ENCODE data around the gene SPIRE1.

SPIRE1 gene

DNA sequence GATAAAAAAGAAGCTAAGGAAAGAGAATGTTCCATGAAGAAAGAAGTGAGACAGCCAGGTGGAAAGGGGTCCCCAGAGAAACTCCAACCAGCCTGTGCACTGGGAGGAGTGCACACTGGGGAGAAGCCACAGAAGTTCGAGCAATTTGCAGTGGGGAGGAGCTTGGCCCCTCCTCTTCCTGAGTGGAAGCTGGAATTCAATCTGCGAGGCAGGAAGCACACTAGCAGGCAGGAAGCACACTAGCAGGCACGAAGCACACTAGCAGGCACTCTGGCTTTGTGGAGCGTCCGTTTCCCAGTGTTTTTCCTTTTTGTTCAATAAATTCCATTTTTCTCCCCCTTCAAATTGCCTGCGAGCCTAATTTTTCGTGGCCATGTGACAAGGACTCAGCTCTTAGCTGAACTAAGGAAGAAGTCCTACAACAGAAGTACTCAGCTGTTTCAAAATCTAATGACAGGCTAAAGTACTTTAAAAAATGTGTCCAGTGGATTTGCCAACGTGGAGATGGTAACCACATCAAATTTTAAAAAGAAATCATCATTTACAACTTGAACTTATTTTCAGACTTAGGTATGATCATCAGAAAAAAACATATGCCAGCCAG, 21.4 kb upstream of the SPIRE1 start:
- DNase-seq (ENCODE audit: low read depth): peak; percentile 69
- H3K4me3 ChIP-seq (ENCODE audit: low read length): peak overlapping the region; percentile 52
- peaks cover 12% of the 10 kb centered on the region for H3K4me1 ChIP-seq (ENCODE audit: control insufficient read depth, insufficient read depth, low read length)
- peak overlapping the region; percentile 74 for H3K9ac ChIP-seq (ENCODE audit: low read length)
- no peaks in the 10 kb centered on the region for H3K9me3 ChIP-seq (ENCODE audit: control insufficient read depth, low read length)
- H3K36me3 ChIP-seq (ENCODE audit: control insufficient read depth, insufficient read depth, low read length, severe bottlenecking): peaks cover 19% of the 10 kb centered on the region
- no peaks in the 10 kb centered on the region for H3K27me3 ChIP-seq (replicated peaks; ENCODE audit: control insufficient read depth, insufficient read depth, low read length)

DNA sequence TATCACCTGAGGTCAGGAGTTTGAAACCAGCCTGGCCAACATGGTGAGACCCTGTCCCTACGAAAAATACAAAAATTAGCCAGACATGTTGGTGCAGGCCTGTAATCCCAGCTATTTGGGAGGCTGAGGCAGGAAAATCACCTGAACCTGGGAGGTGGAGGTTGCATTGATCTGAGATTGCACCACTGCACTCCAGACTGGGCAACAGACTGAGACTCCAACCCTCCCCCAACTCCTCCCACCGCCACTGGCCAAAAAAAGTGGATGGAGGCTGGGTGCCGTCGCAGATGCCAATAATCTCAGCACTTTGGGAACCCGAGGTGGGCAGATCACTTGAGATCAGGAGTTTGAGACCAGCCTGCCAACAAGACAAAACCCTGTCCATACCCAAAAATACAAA, 10.1 kb upstream of the SPIRE1 start:
- DNase-seq (ENCODE audit: low read depth): no peak
- no peaks in the 10 kb centered on the region for H3K27me3 ChIP-seq (replicated peaks; ENCODE audit: control insufficient read depth, insufficient read depth, low read length)

DNA sequence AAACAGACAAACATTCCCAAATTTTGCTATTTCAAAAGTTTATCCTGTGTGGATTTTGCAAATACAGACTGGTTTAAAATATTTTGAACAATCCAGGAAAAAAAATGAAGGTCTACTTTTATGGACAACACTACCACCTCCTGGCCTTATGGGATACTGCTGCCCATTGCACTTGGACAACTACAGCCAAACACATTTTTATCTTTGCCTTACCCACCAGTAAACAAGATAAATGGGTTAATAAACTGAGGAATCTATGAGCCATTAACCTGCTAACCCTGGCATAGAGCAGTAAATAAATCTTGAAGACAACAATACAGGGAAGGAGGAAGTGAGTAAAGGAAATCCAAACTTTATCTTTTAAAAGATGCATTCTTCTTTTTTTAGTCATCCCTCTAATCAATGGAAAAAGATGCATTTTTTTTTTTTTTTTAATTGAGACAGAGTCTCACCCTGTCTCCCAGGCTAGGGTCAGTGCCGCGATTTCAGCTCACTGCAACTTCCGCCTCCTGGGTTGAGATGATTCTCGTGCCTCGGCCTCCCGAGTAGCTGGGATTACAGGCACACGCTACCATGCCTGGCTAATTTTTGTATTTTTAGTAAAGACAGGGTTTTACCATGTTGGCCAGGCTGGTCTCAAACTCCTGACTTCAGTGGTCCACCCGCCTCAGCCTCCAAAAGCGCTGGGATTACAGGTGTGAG, 2.1 kb upstream of the SPIRE1 start:
- peak; percentile 88 for DNase-seq (ENCODE audit: low read depth)
- Histone ChIP-seq H3K4me3 (ENCODE audit: low read length) (no peak overlapping the region), H3K4me1 (ENCODE audit: control insufficient read depth, insufficient read depth, low read length) (peaks cover 15% of the 10 kb centered on the region)

More for the DNA sequence above, 10.1 kb upstream of the SPIRE1 start:
- H3K4me3 ChIP-seq (ENCODE audit: low read length): no peak overlapping the region
- no peaks in the 10 kb centered on the region for H3K4me1 ChIP-seq (ENCODE audit: control insufficient read depth, insufficient read depth, low read length)
- no peak overlapping the region for H3K9ac ChIP-seq (ENCODE audit: low read length)
- peaks cover 7% of the 10 kb centered on the region for H3K36me3 ChIP-seq (ENCODE audit: control insufficient read depth, insufficient read depth, low read length, severe bottlenecking)
- no peaks in the 10 kb centered on the region for H3K9me3 ChIP-seq (ENCODE audit: control insufficient read depth, low read length)

DNA sequence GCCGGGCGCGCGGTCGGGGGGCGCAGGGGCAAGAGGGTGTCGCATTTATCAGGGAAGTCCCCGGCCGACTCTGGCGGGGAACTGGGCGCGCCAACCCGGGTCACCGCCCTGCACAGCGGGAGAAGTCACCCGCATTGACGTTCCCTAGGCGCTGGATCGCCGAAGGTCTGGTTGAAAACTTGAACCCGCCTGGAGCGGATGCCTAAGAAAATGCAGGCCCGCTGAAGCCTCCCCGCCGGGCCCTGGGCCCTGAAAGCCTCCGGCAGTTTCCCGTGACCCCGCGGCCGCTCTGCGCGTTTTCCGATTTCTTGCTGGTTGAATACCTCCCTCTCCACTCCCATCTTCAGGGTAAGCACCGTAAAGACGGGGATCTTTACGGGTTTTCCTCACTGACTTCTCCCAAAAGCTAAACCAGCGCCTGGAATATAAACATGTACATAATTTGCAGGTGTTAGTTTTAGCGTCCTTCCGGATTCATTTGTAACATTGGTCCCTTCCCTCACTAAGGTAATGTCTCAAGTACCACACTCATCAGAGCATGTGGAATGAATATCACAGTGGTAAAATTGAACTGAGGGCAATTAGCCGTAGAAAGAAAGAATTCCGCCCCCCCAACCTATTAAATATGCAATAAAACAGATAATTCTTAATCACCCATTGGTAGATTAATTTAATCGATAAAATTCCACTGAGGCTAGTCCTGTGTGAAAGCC, 675 bp upstream of the SPIRE1 start:
- DNase-seq (ENCODE audit: low read depth): peak; percentile 32
- H3K36me3 ChIP-seq (ENCODE audit: control insufficient read depth, insufficient read depth, low read length, severe bottlenecking): no peaks in the 10 kb centered on the region
- H3K4me1 ChIP-seq (ENCODE audit: control insufficient read depth, insufficient read depth, low read length): peaks cover 18% of the 10 kb centered on the region
- H3K9me3 ChIP-seq (ENCODE audit: control insufficient read depth, low read length): no peaks in the 10 kb centered on the region
- H3K4me3 ChIP-seq (ENCODE audit: low read length): peak overlapping the region; percentile 97
- peak overlapping the region; percentile 77 for H3K9ac ChIP-seq (ENCODE audit: low read length)
- no peaks in the 10 kb centered on the region for H3K27me3 ChIP-seq (replicated peaks; ENCODE audit: control insufficient read depth, insufficient read depth, low read length)

More for the DNA sequence above, 2.1 kb upstream of the SPIRE1 start:
- no peaks in the 10 kb centered on the region for H3K36me3 ChIP-seq (ENCODE audit: control insufficient read depth, insufficient read depth, low read length, severe bottlenecking)
- no peak overlapping the region for H3K9ac ChIP-seq (ENCODE audit: low read length)
- no peaks in the 10 kb centered on the region for H3K9me3 ChIP-seq (ENCODE audit: control insufficient read depth, low read length)
- H3K27me3 ChIP-seq (replicated peaks; ENCODE audit: control insufficient read depth, insufficient read depth, low read length): no peaks in the 10 kb centered on the region

DNA sequence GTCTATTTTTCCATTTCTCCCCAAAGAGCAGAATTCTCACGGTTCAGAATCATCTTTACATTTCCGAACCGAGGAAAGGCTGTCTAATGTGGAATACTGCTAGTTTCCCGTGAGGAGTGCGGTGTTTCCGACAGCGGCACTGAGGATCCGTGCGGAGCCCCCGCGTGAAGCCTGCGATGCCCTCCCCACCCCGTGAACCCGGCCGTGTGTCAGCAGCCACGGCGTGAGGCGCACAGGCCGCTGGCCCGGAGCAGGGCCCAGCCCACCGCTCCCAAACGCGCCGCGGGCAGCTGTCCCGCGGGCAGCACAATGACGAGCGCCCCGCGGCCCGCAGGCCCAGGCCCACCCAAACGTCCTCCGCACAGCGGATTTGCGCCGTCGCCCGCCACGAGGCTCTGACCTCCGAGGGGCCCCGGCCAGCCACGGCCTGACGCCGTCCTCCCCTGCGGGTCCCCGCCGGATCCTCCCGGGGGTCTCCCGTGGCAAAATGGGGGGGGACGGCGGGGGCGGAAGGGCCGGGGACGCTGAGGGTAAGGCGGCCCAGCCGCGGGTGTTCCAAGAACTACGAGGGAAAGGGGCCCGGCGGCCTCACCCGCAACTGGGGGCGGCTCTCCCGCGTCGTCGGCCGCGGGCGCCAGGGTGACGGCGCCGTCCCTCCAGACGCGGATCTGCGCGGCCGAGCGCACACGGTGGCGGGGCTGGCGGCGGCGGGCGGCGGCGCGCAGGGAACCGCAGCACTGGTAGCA, 796 bp downstream of the SPIRE1 start:
- peaks cover 33% of the 10 kb centered on the region for H3K4me1 ChIP-seq (ENCODE audit: control insufficient read depth, insufficient read depth, low read length)
- peak overlapping the region; percentile 95 for H3K9ac ChIP-seq (ENCODE audit: low read length)
- H3K4me3 ChIP-seq (ENCODE audit: low read length): peak overlapping the region; percentile 97
- H3K9me3 ChIP-seq (ENCODE audit: control insufficient read depth, low read length): no peaks in the 10 kb centered on the region
- H3K27me3 ChIP-seq (replicated peaks; ENCODE audit: control insufficient read depth, insufficient read depth, low read length): no peaks in the 10 kb centered on the region
- peak; percentile 85 for DNase-seq (ENCODE audit: low read depth)
- H3K36me3 ChIP-seq (ENCODE audit: control insufficient read depth, insufficient read depth, low read length, severe bottlenecking): no peaks in the 10 kb centered on the region

DNA sequence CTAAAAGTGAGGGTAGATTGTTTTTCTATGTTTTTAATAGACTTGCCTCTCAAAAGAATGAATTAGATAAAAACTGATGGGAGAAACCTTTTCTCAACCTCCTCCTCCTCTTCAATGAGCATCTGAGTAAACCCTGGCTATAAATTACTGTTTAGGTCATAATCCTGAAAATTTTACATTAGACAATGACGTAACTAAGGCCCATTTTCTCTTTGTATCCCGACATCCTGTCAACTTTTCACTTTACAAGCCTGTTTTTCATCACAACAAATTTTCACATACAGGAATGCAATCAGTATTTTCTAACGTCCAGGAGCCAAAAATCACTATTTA, 1.3 kb downstream of the SPIRE1 start:
- H3K9ac ChIP-seq (ENCODE audit: low read length): peak overlapping the region; percentile 95
- peak overlapping the region; percentile 97 for H3K4me3 ChIP-seq (ENCODE audit: low read length)
- DNase-seq (ENCODE audit: low read depth): peak; percentile 72
- peaks cover 38% of the 10 kb centered on the region for H3K4me1 ChIP-seq (ENCODE audit: control insufficient read depth, insufficient read depth, low read length)
- H3K36me3 ChIP-seq (ENCODE audit: control insufficient read depth, insufficient read depth, low read length, severe bottlenecking): no peaks in the 10 kb centered on the region
- no peaks in the 10 kb centered on the region for H3K27me3 ChIP-seq (replicated peaks; ENCODE audit: control insufficient read depth, insufficient read depth, low read length)
- no peaks in the 10 kb centered on the region for H3K9me3 ChIP-seq (ENCODE audit: control insufficient read depth, low read length)

DNA sequence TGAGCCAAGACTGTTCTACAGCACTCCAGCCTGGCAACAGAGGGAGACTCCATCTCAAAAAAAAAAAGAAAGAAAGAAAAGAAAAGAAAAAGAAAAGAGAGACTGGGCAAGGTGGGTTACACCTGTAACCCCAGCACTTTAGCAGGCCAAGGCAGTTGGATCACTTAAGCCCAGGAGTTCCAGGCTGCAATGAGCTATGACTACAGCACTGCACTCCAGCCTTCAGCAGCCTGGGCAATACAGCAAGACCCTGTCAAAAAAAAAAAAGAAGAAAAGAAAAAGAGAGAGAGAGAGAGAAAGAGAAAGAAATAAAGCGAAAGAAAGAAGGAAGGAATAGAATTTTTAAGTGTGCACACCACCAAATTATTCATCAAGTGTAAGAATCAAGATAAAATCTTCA, 2.9 kb downstream of the SPIRE1 start:
- Histone ChIP-seq H3K4me3 (ENCODE audit: low read length) (no peak overlapping the region), H3K9me3 (ENCODE audit: control insufficient read depth, low read length) (no peaks in the 10 kb centered on the region), H3K4me1 (ENCODE audit: control insufficient read depth, insufficient read depth, low read length) (peaks cover 40% of the 10 kb centered on the region), H3K27me3 (replicated peaks; ENCODE audit: control insufficient read depth, insufficient read depth, low read length) (no peaks in the 10 kb centered on the region), H3K36me3 (ENCODE audit: control insufficient read depth, insufficient read depth, low read length, severe bottlenecking) (no peaks in the 10 kb centered on the region), H3K9ac (ENCODE audit: low read length) (no peak overlapping the region)
- DNase-seq (ENCODE audit: low read depth): no peak

DNA sequence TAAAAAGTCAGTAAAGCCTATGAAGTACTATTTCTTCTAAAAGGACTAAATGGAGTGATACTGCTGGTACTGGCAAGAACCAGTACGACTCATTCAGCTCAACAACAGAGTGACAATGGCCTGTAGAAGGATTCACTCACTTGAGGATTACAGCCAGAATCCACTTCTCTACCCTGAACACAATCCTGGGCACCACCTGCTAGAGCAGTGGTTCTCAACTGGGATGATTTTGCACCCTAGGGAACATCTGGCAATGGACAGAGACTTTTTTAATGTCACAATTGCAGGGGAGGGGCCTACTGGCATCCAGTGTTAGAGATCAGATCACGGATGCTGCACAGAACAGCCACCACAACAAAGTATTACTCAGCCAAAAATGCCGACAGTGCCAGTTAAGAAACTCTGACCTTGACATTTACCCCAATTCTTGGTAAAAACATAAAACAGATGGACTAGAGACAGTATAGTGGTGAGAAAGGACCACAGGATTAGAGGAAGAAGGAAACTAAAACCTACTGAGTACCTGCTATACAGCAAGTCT, 5.0 kb downstream of the SPIRE1 start:
- Histone ChIP-seq H3K36me3 (ENCODE audit: control insufficient read depth, insufficient read depth, low read length, severe bottlenecking) (no peaks in the 10 kb centered on the region), H3K9me3 (ENCODE audit: control insufficient read depth, low read length) (no peaks in the 10 kb centered on the region), H3K4me3 (ENCODE audit: low read length) (peak overlapping the region; percentile 33), H3K9ac (ENCODE audit: low read length) (no peak overlapping the region), H3K4me1 (ENCODE audit: control insufficient read depth, insufficient read depth, low read length) (peaks cover 40% of the 10 kb centered on the region), H3K27me3 (replicated peaks; ENCODE audit: control insufficient read depth, insufficient read depth, low read length) (no peaks in the 10 kb centered on the region)
- DNase-seq (ENCODE audit: low read depth): peak; percentile 83

DNA sequence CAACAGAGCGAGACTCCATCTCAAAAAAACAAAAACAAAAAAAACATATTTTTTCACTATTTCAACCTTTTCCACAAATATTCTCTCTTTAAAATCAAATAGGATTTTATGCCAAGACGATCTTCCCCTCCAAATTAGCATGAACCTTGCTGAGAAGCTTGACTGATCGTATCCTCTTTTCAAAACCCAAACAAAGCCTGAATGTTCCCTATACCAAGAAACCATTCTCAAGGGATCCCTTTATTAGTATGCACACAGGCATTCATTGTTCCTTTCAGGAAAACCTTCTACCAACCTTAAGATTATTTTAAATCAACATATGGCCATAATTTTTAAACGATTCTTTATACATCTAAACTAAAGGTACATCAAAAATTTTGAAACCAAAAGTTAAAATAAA, 6.3 kb downstream of the SPIRE1 start:
- Histone ChIP-seq H3K36me3 (ENCODE audit: control insufficient read depth, insufficient read depth, low read length, severe bottlenecking) (no peaks in the 10 kb centered on the region), H3K27me3 (replicated peaks; ENCODE audit: control insufficient read depth, insufficient read depth, low read length) (no peaks in the 10 kb centered on the region), H3K9ac (ENCODE audit: low read length) (no peak overlapping the region), H3K4me3 (ENCODE audit: low read length) (no peak overlapping the region), H3K9me3 (ENCODE audit: control insufficient read depth, low read length) (no peaks in the 10 kb centered on the region), H3K4me1 (ENCODE audit: control insufficient read depth, insufficient read depth, low read length) (peaks cover 39% of the 10 kb centered on the region)
- no peak for DNase-seq (ENCODE audit: low read depth)

DNA sequence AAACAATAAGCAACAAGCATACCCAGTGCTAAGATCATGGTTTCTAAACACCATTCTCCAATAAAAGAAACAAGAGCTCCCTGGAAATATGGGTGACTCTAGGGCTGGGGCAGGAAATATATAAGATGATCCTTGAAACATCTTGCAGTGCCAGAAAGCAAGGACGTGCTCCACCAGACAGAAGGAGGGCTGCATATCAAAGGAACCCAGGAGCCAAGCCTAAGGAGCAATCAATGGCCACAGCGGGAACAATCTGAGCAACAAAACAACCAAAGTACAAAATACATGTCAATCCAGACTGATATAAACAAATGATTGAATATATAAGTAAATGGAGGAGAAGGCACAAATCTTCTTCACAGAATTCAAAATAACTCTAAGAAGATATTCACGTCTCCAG, 10.1 kb downstream of the SPIRE1 start:
- no peak for DNase-seq (ENCODE audit: low read depth)
- no peaks in the 10 kb centered on the region for H3K36me3 ChIP-seq (ENCODE audit: control insufficient read depth, insufficient read depth, low read length, severe bottlenecking)
- no peak overlapping the region for H3K9ac ChIP-seq (ENCODE audit: low read length)
- no peaks in the 10 kb centered on the region for H3K27me3 ChIP-seq (replicated peaks; ENCODE audit: control insufficient read depth, insufficient read depth, low read length)
- H3K4me3 ChIP-seq (ENCODE audit: low read length): no peak overlapping the region
- no peaks in the 10 kb centered on the region for H3K9me3 ChIP-seq (ENCODE audit: control insufficient read depth, low read length)
- peaks cover 36% of the 10 kb centered on the region for H3K4me1 ChIP-seq (ENCODE audit: control insufficient read depth, insufficient read depth, low read length)

DNA sequence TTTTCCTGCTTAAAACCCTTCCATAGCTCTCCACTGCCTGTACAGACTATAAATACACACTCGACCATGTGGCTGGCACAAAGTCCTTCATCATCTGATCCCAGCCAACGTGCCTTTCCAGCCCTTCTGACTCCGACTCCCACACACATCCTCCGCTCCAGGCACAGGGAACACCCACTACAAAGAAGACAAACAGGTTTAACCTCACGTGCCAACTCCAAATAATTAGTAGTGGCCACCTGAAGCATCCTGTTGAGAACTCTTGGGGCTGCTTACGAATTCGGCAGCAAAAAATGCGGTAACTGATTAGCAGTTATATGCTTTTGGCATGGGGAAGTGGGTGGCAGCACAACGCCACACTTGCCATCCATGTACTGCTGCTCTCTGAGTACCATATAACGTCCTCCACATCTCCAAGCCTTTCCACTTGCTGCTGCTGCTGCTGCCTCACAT, 12.1 kb downstream of the SPIRE1 start:
- DNase-seq (ENCODE audit: low read depth): no peak
- no peaks in the 10 kb centered on the region for H3K9me3 ChIP-seq (ENCODE audit: control insufficient read depth, low read length)
- peaks cover 29% of the 10 kb centered on the region for H3K4me1 ChIP-seq (ENCODE audit: control insufficient read depth, insufficient read depth, low read length)
- no peak overlapping the region for H3K9ac ChIP-seq (ENCODE audit: low read length)
- no peaks in the 10 kb centered on the region for H3K27me3 ChIP-seq (replicated peaks; ENCODE audit: control insufficient read depth, insufficient read depth, low read length)
- no peaks in the 10 kb centered on the region for H3K36me3 ChIP-seq (ENCODE audit: control insufficient read depth, insufficient read depth, low read length, severe bottlenecking)
- H3K4me3 ChIP-seq (ENCODE audit: low read length): no peak overlapping the region
